Measurements from ENCODE around the gene MUC5AC. TPM values are rescaled to one million over a fixed set of nuclear protein-coding genes. Genes with fewer than 3 reads are reported as not detected.

MUC5AC gene
- total and polyA plus RNA-seq, 2 donors (not counting 1 experiment from before 2014, with no cell fraction given), result not detected

- Histone ChIP-seq H3K4me1 (ENCODE audit: control insufficient read depth, extremely low read depth, insufficient read depth, low read length) (no peaks in the 10 kb centered on the region), H3K36me3 (ENCODE audit: control insufficient read depth, insufficient read depth, low read length) (no peaks in the 10 kb centered on the region), H3K27ac (ENCODE audit: insufficient read depth, low read length) (no peak overlapping the region), H2AFZ (ENCODE audit: low read length) (no peak overlapping the region), H3K9me3 (ENCODE audit: control insufficient read depth, insufficient read depth, low read depth, low read length) (no peaks in the 10 kb centered on the region), H3K4me2 (ENCODE audit: extremely low read depth, insufficient read depth, low read length) (no peak overlapping the region), H3K4me3 (replicated peaks in 1 of 4; ENCODE audit: control extremely low read depth in 1 of 4, insufficient read depth in 1 of 4, low read depth in 3 of 4, low read length in 4 of 4) (no peak overlapping the region), H3K79me2 (ENCODE audit: control insufficient read depth, insufficient read depth, low read length) (no peaks in the 10 kb centered on the region), H3K9ac (ENCODE audit: insufficient read depth, low read length) (no peak overlapping the region), H3K27me3 (ENCODE audit: control insufficient read depth, insufficient read depth, low read length) (no peaks in the 10 kb centered on the region), H4K20me1 (ENCODE audit: control insufficient read depth, extremely low read depth, insufficient read depth, low read length) (no peaks in the 10 kb centered on the region)
- no peak for DNase-seq (ENCODE audit: low read depth in 2 of 2)
- no peak for TF ChIP-seq CTCF (conservative IDR thresholded peaks at IDR 0.05 in 1 of 2, IDR thresholded peaks at IDR 0.05 in 1 of 2; ENCODE audit: low read depth in 1 of 2, low read length in 2 of 2)
- no peak for TF ChIP-seq EZH2 (IDR thresholded peaks at IDR 0.05; ENCODE audit: low read length, missing control alignments)
Measured at GRCh38 chr11:1109101-1109917, 48.4 kb upstream of the MUC5AC start.

GRCh38 chr11:1109918-1110705 is 47.6 kb upstream of the MUC5AC start:
- no peak for DNase-seq (ENCODE audit: low read depth in 2 of 2)
- H3K9ac ChIP-seq (ENCODE audit: insufficient read depth, low read length), result no peak overlapping the region
- no peak overlapping the region for H3K4me2 ChIP-seq (ENCODE audit: extremely low read depth, insufficient read depth, low read length)
- no peak overlapping the region for H3K27ac ChIP-seq (ENCODE audit: insufficient read depth, low read length)
- no peaks in the 10 kb centered on the region for H3K9me3 ChIP-seq (ENCODE audit: control insufficient read depth, insufficient read depth, low read depth, low read length)
- H3K4me3 ChIP-seq (replicated peaks in 1 of 4; ENCODE audit: control extremely low read depth in 1 of 4, insufficient read depth in 1 of 4, low read depth in 3 of 4, low read length in 4 of 4), result no peak overlapping the region
- no peak overlapping the region for H2AFZ ChIP-seq (ENCODE audit: low read length)
- no peaks in the 10 kb centered on the region for H3K36me3 ChIP-seq (ENCODE audit: control insufficient read depth, insufficient read depth, low read length)
- no peaks in the 10 kb centered on the region for H3K27me3 ChIP-seq (ENCODE audit: control insufficient read depth, insufficient read depth, low read length)
- H3K79me2 ChIP-seq (ENCODE audit: control insufficient read depth, insufficient read depth, low read length), result no peaks in the 10 kb centered on the region
- H3K4me1 ChIP-seq (ENCODE audit: control insufficient read depth, extremely low read depth, insufficient read depth, low read length), result no peaks in the 10 kb centered on the region
- no peaks in the 10 kb centered on the region for H4K20me1 ChIP-seq (ENCODE audit: control insufficient read depth, extremely low read depth, insufficient read depth, low read length)
- TF ChIP-seq CTCF (conservative IDR thresholded peaks at IDR 0.05 in 1 of 2, IDR thresholded peaks at IDR 0.05 in 1 of 2; ENCODE audit: low read depth in 1 of 2, low read length in 2 of 2) (no peak), EZH2 (IDR thresholded peaks at IDR 0.05; ENCODE audit: low read length, missing control alignments) (no peak)

GRCh38 chr11:1111545-1112212 is 46.1 kb upstream of the MUC5AC start:
- no peak overlapping the region for H3K27ac ChIP-seq (ENCODE audit: insufficient read depth, low read length)
- H3K27me3 ChIP-seq (ENCODE audit: control insufficient read depth, insufficient read depth, low read length), result no peaks in the 10 kb centered on the region
- H3K4me2 ChIP-seq (ENCODE audit: extremely low read depth, insufficient read depth, low read length), result no peak overlapping the region
- TF ChIP-seq CTCF (conservative IDR thresholded peaks at IDR 0.05 in 1 of 2, IDR thresholded peaks at IDR 0.05 in 1 of 2; ENCODE audit: low read depth in 1 of 2, low read length in 2 of 2) (no peak), EZH2 (IDR thresholded peaks at IDR 0.05; ENCODE audit: low read length, missing control alignments) (no peak)
- H3K4me3 ChIP-seq (replicated peaks in 1 of 4; ENCODE audit: control extremely low read depth in 1 of 4, insufficient read depth in 1 of 4, low read depth in 3 of 4, low read length in 4 of 4), result no peak overlapping the region
- no peaks in the 10 kb centered on the region for H3K79me2 ChIP-seq (ENCODE audit: control insufficient read depth, insufficient read depth, low read length)
- H4K20me1 ChIP-seq (ENCODE audit: control insufficient read depth, extremely low read depth, insufficient read depth, low read length), result no peaks in the 10 kb centered on the region
- no peak for DNase-seq (ENCODE audit: low read depth in 2 of 2)
- no peaks in the 10 kb centered on the region for H3K9me3 ChIP-seq (ENCODE audit: control insufficient read depth, insufficient read depth, low read depth, low read length)
- H2AFZ ChIP-seq (ENCODE audit: low read length), result no peak overlapping the region
- no peaks in the 10 kb centered on the region for H3K36me3 ChIP-seq (ENCODE audit: control insufficient read depth, insufficient read depth, low read length)
- H3K9ac ChIP-seq (ENCODE audit: insufficient read depth, low read length), result no peak overlapping the region
- H3K4me1 ChIP-seq (ENCODE audit: control insufficient read depth, extremely low read depth, insufficient read depth, low read length), result no peaks in the 10 kb centered on the region
